Measurements from ENCODE around the gene KLHL26.

KLHL26 gene

DNA sequence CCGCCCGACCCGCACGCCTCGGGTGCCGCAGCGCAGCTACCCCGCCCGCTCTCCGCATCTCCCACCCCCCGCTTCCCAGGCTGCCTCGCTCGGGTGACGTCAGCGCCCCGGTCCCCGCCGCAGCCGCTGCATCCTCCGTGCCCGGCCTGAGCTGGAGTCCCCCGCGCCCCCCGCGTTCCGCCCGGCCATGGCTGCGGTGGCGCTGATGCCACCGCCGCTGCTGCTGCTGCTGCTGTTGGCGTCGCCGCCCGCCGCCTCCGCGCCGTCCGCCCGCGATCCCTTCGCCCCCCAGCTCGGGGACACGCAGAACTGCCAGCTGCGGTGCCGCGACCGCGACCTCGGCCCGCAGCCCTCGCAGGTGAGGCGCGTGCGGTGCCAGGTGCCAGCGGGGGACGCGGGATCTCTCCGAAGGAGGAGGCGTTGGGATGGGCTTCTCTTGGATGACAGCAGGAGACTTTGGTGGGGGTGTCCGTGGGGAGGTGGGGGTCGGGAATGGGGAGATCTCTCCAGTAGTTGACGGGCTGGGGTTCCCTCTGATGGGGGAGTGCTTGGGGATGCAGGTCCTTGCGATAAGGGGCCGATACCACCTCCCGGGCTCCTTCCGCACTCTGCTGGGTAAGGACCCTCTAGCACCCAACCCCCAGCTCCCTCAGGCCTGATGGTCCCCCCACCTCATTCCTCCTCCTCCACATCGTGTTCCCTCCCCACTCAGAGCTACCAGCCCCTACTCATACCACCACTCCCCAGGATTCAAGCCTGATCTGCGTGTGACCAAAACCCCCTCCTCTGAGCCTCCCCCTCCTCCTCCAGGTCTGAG is 23.8 kb upstream of the KLHL26 start, which contains the start of gene TMEM59L:
TSS of gene TMEM59L (plus strand) at position 99 of the 817 bp plus-strand sequence. CDS start at position 188, 89 bp downstream.
- peak; percentile 43 for DNase-seq (ENCODE audit: low read depth)

DNA sequence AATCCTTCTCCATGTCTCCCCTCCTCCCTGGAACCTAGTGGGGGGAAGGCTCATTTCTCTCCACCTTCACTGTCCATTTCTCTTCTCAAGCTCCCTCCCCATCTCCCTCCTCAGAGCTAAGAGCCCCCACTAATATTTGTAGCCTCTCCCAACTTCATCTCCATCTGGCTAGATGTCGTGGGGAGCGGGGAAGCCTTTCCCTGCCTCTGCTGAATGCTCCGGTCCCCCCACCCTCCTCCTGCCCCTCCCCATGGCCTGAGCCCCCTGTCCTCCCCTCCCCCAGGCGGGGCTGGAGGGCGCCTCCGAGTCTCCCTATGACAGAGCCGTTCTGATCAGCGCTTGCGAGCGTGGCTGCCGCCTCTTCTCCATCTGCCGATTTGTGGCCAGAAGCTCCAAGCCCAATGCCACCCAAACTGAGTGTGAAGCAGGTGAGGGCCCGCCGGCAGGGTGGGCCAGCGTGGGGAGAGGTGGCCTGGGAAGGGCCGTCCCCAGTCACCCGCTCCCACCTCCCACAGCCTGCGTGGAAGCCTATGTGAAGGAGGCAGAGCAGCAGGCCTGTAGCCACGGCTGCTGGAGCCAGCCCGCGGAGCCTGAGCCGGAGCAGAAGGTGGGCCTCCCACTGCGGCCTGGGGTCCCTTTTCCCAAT is 23.1 kb upstream of the KLHL26 start:
- no peak for DNase-seq (ENCODE audit: low read depth)

GRCh38 chr19:18616023-18616422 is 20.8 kb upstream of the KLHL26 start:
- no peak for DNase-seq (ENCODE audit: low read depth)

DNA sequence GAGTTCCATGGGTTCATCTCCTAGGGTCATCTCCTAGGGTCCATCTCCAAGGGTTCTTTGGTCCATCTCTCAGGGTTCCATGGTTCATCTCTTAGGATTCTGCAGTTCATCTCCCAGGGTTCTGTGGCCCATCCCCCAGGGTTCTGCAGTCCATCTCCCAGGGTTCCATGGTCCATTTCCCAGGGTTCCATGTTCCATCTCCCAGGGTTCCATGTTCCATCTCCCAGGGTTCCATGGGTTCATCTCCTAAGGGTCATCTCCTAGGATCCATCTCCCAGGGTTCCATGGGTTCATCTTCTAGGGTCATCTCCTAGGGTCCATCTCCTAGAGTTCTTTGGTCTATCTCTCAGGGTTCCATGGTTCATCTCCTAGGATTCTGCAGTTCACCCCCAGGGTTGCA is 19.3 kb upstream of the KLHL26 start:
- no peak for DNase-seq (ENCODE audit: low read depth)

DNA sequence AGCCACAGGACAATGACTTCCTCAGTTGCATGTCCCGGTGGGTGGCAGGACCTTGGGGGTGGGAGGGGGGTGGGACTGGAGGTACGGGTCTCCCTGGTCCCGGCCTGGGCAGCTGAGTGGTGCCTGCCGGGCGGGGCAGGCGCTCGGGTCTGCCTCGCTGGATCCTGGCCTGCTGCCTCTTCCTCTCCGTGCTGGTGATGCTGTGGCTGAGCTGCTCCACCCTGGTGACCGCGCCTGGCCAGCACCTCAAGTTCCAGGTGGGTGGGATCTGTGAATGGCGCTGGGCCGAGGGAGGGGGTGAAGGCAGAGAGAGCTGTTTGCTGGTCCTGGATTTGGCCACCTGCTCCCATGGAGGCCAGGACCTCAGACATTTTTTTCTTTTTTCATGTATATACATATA is 18.6 kb upstream of the KLHL26 start:
- no peak for DNase-seq (ENCODE audit: low read depth)

DNA sequence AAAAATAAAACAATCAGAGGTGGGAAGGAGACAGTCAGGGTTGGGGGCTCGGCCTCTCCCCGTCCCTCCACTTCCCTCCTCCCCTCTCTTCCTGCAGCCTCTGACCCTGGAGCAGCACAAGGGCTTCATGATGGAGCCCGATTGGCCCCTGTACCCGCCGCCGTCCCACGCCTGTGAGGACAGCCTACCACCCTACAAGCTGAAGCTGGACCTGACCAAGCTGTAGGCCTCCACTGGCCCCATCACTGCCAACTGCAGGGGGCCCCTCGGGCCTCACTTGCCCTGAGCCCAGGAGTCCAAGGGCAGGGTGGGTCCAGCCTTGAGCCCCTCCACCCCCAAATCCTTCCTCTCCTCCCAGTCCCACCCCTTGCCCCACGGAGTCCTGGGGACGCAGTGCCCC is 16.5 kb upstream of the KLHL26 start:
- no peak for DNase-seq (ENCODE audit: low read depth)

- DNase-seq (ENCODE audit: low read depth) = no peak
Measured at GRCh38 chr19:18620902-18621301, 15.9 kb upstream of the KLHL26 start.

GRCh38 chr19:18626906-18627305 is 9.9 kb upstream of the KLHL26 start:
- no peak for DNase-seq (ENCODE audit: low read depth)

DNA sequence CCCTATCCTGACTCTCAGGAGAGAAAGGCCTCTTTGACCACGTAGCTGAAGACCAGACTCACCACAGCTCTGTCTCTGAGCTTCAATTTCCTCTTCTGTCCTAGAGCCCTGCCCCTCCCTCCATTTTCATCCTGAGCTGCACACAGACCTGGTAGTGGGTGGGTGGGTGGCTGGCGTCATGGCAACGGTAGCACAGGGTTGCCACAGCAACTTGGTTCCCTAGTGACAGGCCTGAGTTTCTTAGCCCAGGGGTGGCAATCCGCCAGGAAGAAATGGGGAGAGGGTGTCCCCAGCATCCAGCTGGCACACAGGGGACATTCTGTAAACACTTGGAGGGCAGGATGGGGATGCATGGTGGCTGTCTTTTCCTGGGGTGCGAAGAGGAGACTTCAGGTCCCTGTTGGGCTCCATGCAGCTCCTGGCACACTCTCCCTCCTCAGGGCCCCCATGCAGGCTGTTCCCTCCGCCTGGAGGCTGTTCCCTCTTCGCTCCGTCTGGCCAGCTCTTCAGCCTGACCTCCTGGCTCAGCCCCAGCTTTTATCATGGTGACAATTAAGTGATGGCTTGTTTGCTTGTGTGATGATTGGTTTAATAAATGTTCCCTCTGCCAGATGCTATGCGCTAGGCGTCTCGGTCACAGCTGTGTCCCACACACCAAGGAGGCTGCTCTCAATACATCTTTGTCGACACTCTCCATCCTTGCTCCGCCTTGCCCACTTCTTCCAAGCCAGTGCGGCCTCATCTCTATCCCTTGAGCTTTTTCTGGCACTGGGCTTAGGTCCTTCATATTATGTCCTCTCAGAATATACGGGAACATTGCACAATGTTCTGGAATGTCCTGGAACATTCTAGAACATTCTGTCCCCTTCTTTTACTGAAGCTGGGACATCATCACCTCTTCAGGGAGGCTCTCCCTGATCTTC is 7.4 kb upstream of the KLHL26 start:
- no peak for DNase-seq (ENCODE audit: low read depth)

- no peak for DNase-seq (ENCODE audit: low read depth)
Measured at GRCh38 chr19:18633321-18633720, 3.5 kb upstream of the KLHL26 start.

DNA sequence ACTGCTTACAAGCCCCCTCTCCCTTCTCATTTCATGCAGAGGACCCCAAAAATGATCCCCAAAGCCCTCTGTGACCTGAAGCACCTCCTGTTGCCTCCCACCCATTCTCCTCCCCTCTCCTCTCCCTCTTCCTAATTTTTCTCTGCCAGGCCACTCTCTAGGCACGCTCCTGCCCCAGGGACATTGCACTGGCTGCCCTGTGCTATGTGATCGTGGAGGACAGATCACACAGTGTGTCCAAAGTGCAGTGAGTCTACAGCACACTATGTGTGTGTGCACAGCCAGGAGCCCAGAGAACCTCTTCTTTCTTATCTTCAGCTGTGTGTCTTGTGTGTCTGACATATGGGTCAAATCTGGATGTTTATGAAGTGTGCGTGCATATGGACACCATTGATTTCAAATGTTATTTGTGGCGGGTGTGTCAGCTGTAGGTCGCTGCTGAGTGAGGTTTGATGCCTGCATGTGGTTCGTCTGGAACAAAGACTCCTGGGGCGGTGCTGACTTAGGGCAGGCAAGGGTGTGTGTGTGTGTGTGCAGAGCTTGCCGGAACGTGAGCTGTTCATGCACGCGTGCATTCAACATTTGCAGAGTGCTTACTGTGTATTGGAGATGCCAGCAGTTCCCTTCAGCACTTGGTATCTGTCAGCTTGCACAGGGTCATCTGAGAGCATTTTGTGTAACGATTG is 2.1 kb upstream of the KLHL26 start:
- DNase-seq (ENCODE audit: low read depth) = no peak

GRCh38 chr19:18635831-18636182 is 1.0 kb upstream of the KLHL26 start:
- DNase-seq (ENCODE audit: low read depth) = no peak

DNA sequence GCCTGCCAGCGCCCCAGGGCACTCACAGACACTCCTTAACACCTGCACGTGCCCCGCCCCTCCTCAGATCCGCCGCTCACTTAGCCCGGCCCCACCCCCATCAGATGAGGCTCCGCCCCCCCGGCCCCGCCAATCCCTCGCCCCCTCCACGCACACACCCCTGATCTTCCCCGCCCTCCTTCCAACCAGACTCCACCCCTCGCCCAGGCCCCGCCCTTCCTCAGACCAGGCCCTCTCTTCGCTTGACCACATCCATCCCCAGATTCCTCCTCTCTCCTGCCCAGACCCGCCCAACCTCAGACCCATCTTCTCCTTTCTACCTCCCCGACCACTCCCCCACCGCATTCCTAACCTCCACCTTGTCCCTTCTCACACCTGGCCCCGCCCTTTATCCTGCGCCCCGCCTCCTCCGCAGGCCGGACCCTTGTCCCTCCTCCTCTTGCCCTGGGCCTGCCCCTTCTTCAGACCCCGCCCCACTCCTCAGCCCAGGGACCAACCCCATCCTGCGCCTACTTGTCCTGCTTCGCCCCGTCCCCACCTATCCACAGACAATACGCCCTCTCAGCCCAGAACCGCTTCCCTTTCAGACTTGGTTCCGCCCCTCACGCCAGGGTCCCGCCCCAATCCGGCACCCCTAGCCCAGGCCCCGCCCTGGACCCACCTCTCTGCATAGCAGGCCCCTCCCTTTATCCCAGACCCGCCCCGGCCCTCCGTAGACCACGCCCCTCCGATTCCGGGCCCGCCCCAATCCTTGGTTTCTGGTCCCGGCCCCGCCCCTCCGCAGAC is 452 bp upstream of the KLHL26 start:
- peak; percentile 99 for DNase-seq (ENCODE audit: low read depth)

DNA sequence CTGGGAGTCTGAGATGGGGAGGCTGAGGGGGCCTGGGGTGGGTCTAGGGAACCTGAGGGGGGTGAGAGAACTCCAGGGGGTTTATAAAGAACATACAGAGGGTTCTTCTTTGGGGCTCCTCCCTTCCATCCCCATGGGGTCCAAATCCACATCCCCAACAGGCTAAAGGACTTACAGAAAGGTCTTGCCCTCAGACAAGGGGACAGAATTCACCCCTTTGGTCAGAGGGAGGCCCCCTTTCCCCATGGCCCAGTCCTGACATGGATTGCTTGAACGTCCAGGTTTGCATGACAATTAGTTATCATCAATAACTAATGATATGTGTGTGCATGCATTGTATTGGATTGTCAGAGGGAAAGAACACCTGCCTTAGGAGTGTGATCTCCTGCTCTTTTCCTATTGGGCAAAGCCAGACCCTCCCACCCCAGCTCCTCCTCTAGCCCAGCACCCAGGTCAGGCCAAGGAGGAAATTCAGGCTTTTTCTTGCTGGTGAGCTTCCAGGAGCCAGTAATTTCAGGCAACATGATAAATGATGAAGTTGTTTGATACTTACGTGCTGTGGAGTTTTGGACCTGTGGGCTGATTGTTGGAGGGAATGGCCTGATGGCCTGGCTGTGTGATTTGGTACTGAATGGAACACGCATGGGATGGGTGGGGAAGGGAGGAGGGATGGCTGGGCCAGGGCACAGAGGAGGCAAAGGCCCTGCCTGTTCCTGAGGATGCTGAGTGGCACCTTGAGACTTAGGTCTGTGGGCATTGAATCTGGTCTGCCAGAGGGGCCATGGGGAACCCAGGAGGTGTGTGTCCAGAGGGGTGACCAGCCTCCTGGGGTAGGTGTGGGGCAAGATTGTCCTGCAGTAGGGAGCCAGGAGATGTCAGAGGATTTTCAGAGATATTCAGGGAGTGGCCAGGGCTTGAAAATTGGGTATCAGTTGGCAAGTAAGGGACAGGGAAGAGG is 1.1 kb downstream of the KLHL26 start:
- DNase-seq (ENCODE audit: low read depth) = no peak

- DNase-seq (ENCODE audit: low read depth) = no peak
Measured at GRCh38 chr19:18639706-18640243, 2.9 kb downstream of the KLHL26 start.

- no peak for DNase-seq (ENCODE audit: low read depth)
Measured at GRCh38 chr19:18644196-18645034, 7.6 kb downstream of the KLHL26 start.

GRCh38 chr19:18645035-18645511 is 8.2 kb downstream of the KLHL26 start:
- no peak for DNase-seq (ENCODE audit: low read depth)

DNA sequence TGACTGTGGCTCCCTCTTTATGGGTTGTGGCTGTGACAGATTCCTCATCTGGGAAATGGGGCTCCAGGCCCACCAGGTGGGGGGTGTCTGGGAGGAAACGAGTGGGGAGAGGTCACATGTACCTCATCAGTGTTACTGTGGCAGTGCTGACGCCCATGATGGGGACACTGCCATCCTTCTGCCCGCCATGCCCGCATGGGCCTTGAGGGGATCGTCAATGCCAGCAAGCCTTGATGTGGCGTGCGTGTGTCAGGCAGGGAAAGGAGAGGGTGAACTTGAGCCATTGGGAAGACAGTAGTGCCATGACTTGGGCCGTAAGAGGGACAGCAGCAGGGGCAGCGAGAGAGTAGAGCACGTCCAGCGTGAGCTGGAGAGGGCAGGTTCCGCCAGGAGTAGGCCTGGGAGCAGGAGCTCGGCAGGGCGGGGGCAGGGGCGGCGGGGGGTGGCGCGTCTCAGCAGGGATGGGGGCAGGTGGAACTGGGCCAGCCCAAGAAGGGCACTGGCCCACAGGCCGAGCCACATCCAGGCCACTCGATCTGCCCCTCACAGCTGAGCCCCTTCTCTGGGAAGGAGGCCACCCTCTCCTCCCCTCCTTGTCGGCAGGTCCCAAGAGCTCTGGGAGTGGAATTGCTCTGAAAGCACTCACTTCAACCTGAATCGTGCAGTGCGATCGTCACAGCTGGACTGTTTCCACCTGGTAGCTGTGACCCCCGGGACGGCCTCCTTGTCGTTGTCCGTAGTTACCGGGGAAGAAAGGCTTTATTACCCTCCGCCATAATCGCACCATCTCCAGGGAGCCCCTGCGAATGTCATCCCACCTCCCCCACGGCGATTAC is 9.9 kb downstream of the KLHL26 start:
- DNase-seq (ENCODE audit: low read depth) = no peak

All from T follicular helper cell (primary cell).